Measurements from ENCODE around the gene ZBTB32. TPM values are rescaled to one million over a fixed set of nuclear protein-coding genes. Genes with fewer than 3 reads are reported as not detected.

The ZBTB32 gene
- total RNA-seq, 1 donor from 2014 or later: 0.23 TPM

DNA sequence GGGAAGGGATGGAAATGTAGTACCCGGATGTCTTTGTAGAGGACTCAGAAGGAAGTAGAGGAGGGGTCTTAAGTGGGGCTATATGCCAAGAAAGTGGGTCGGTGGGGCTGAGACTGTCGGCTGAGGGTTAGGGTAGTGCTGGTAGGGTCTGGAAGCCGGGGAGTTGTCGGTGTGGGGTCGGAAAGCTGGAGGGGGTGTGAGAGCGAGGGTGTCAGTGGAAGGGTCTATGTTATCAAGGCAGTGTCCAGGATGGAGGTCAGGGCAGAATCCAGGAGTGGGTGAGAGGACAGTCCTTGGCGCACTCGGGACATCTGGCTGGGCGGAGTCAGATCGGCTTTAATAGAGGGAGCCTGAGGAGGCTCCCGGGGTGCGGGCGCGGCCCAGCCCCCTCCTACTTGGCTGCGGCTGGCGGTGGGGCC is 50.8 kb downstream of the ZBTB32 start:
- H3K27ac ChIP-seq: peak overlapping the region; percentile 47
- no peaks in the 10 kb centered on the region for H3K9me3 ChIP-seq
- ATAC-seq (peak; percentile 0), DNase-seq (peak; percentile 64)
- peak overlapping the region; percentile 47 for H3K4me3 ChIP-seq
- H3K27me3 ChIP-seq: no peaks in the 10 kb centered on the region
- peaks cover 18% of the 10 kb centered on the region for H3K4me1 ChIP-seq
- TF ChIP-seq, protein P1, sequence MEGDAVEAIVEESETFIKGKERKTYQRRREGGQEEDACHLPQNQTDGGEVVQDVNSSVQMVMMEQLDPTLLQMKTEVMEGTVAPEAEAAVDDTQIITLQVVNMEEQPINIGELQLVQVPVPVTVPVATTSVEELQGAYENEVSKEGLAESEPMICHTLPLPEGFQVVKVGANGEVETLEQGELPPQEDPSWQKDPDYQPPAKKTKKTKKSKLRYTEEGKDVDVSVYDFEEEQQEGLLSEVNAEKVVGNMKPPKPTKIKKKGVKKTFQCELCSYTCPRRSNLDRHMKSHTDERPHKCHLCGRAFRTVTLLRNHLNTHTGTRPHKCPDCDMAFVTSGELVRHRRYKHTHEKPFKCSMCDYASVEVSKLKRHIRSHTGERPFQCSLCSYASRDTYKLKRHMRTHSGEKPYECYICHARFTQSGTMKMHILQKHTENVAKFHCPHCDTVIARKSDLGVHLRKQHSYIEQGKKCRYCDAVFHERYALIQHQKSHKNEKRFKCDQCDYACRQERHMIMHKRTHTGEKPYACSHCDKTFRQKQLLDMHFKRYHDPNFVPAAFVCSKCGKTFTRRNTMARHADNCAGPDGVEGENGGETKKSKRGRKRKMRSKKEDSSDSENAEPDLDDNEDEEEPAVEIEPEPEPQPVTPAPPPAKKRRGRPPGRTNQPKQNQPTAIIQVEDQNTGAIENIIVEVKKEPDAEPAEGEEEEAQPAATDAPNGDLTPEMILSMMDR (IDR thresholded peaks at IDR 0.05): no peak
- H3K36me3 ChIP-seq: peaks cover 30% of the 10 kb centered on the region
- intact Hi-C loops (cut with DNase I): no loop called here

DNA sequence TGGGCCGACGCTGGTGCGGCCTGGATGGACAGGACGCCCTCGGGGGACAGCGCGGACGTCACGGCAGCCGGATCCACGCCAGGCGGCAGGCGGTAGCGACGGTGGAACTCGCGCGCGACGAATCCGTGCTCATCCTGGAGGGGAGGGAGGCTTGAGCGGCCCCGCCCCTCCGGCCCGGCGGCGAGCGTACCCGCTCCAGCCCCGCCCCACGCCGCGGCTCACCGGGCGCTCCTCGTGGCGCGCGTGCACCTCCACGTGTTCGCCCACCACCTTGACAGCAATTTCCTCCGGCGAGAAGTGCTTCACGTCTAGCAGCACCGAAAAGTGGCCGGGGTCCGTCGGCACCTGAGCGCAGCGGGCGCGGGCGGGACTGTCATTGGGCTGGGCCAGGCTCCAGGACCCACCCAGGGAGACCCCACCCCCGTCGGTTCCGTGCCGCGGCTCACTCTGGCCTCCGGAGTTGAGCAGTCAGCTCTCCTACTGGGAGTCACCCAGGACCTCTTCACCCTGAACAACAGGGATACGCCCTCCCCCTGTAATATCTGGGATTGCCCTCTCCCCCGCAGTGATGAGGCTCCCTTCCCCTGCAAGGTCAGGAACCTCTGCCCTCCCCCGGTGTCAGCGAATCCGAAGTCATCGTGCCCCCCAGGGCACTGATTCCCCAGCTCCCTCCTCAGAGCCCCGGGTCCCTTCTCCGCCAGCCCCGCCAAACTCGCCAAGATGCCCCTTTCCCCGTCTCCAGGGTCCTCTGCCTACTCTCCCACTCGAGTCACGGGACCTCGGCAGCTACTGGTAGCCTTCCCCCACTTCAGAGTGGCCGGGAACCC is 51.4 kb downstream of the ZBTB32 start:
- intact Hi-C loops (cut with DNase I): no loop called here
- Histone ChIP-seq H3K36me3 (peaks cover 30% of the 10 kb centered on the region), H3K4me1 (peaks cover 18% of the 10 kb centered on the region), H3K27me3 (no peaks in the 10 kb centered on the region), H3K4me3 (peak overlapping the region; percentile 47), H3K9me3 (no peaks in the 10 kb centered on the region), H3K27ac (peak overlapping the region; percentile 98)
- peak; percentile 77 for DNase-seq
- TF ChIP-seq, protein P1 (IDR thresholded peaks at IDR 0.05): no peak
- ATAC-seq: peak; percentile 1

DNA sequence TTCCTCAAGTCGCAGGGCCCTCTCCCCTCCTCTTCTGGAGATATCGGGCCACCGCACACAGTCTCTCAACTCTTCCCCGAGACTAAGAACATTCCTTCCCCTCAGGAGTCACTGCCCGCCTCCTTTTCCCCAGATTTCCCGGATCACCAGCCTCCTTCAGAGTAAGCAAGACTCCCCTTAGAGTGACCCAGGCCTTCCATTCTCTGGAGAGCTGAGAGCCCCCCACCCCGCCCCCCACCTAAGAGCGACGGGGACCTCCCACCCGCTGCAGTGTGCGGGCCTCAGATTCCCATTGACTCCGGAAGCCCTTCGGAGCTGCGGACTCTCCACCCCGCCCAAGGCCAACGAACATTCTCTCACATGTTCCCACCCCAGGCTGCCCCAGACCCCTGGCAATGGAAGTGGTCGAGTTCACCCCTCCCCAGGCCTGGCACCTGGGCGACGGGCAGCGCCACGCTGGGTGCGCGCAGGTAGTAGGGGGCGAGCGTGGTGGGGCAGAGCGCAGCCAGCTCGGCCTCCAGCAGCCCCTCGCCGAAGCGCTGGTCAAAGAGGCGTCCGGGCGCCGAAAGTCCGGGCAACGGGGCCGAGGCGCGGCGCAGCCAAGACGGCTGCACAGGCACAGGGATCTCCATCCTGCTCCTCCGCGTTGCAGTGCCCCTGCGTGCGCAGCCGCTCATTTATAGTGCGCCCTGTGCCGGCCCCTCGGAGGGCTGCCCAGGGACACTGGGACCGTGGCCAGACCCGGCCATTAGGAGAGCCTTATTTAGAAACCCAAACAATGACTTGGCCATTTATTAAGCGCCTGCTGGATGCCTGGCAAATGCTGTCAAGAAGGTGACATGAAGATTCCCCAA is 52.2 kb downstream of the ZBTB32 start, which contains the start of gene HSPB6:
Gene HSPB6 (minus strand): TSS at position 653 of the 854 bp plus-strand sequence. CDS start 21 bp downstream, at position 632.
- peaks cover 28% of the 10 kb centered on the region for H3K36me3 ChIP-seq
- no peak for ATAC-seq
- H3K4me1 ChIP-seq: peaks cover 18% of the 10 kb centered on the region
- H3K4me3 ChIP-seq: peak within 1 kb of the TSS; percentile 98
- TF ChIP-seq, protein P1 (IDR thresholded peaks at IDR 0.05): no peak
- intact Hi-C loops (cut with DNase I): no loop called here
- H3K27me3 ChIP-seq: no peaks in the 10 kb centered on the region
- peak within 1 kb of the TSS; percentile 98 for H3K27ac ChIP-seq
- peak; percentile 69 for DNase-seq
- no peaks in the 10 kb centered on the region for H3K9me3 ChIP-seq

DNA sequence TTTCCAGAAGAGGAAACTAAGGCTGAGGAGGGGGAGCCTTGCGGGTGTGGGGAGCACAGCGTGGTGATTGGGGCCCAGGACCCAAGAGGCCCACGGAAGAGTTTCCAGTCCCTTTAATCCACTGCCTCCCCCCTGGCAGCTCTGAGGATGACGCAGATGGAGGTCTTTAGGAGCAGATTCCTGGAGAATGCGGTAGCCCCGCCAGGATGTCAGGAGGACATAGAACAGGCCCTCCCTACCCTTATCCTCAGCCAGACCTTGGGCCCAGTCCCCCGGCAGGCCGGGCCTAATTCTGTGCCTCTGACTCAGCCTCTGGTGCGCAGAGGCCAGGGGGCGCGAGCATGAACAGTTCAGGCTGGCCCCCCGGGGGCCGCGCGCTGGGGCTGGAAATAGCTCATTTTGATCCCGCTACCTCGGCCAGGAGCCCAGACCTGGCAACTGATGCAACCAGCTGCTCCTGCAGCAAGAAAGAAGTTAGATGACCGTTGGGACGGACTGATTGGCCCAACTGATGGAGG is 52.9 kb downstream of the ZBTB32 start:
- H3K36me3 ChIP-seq: peaks cover 28% of the 10 kb centered on the region

More for the DNA sequence above, 52.9 kb downstream of the ZBTB32 start:
- no peaks in the 10 kb centered on the region for H3K27me3 ChIP-seq
- H3K27ac ChIP-seq: peak overlapping the region; percentile 98
- peak overlapping the region; percentile 98 for H3K4me3 ChIP-seq
- peak; percentile 80 for DNase-seq
- TF ChIP-seq, protein P1 (IDR thresholded peaks at IDR 0.05): no peak
- intact Hi-C loops (cut with DNase I): no loop called here
- peaks cover 18% of the 10 kb centered on the region for H3K4me1 ChIP-seq
- no peaks in the 10 kb centered on the region for H3K9me3 ChIP-seq
- ATAC-seq: peak; percentile 2
